ENCODE measurements around the gene LENG8.

LENG8 gene

DNA sequence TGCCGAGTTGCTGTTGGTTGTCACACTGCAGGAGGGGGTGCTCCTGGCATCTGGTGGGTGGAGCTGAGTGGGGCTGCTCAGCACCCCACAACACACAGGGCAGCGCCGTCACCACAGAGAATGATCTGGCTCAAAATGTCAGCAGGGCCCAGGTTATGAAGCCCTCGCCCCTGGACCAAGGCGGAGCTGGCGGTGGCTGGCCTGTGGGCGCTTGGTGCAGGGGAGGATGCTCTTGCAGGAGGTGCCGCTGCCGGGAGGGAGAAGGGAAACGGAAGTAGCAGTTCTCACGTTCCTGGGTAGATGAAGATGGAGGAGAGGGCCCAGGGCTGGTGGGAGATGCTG is 14.2 kb upstream of the LENG8 start:
- no peaks in the 10 kb centered on the region for H3K27me3 ChIP-seq (ENCODE audit: insufficient read depth, low read length, poor library complexity)
- H3K9ac ChIP-seq (ENCODE audit: low read depth, low read length): no peak overlapping the region
- no peak overlapping the region for H3K27ac ChIP-seq (ENCODE audit: low read length)
- no peaks in the 10 kb centered on the region for H3K9me3 ChIP-seq (ENCODE audit: insufficient read depth, low read length, severe bottlenecking)
- peaks cover 4% of the 10 kb centered on the region for H3K36me3 ChIP-seq (ENCODE audit: insufficient read depth, low read length)
- no peak overlapping the region for H3K4me2 ChIP-seq (ENCODE audit: insufficient read depth, low read length)
- peaks cover 37% of the 10 kb centered on the region for H4K20me1 ChIP-seq (ENCODE audit: insufficient read depth, low read length)
- H3K79me2 ChIP-seq (ENCODE audit: insufficient read depth, low read length): no peaks in the 10 kb centered on the region; the same call in 1 of the 2 replicates
- no peak for DNase-seq
- H2AFZ ChIP-seq (ENCODE audit: low read depth, low read length): no peak overlapping the region
- TF ChIP-seq EZH2 (IDR thresholded peaks at IDR 0.05; ENCODE audit: borderline replicate concordance, low read depth, low read length, severe bottlenecking): no peak
- ATAC-seq (ENCODE audit: insufficient read depth, low read depth): no peak
- H3K4me1 ChIP-seq (ENCODE audit: insufficient read depth, low read length): peaks cover 11% of the 10 kb centered on the region
- no peak overlapping the region for H3K4me3 ChIP-seq (ENCODE audit: low read depth in 1 of 2, low read length in 2 of 2)

DNA sequence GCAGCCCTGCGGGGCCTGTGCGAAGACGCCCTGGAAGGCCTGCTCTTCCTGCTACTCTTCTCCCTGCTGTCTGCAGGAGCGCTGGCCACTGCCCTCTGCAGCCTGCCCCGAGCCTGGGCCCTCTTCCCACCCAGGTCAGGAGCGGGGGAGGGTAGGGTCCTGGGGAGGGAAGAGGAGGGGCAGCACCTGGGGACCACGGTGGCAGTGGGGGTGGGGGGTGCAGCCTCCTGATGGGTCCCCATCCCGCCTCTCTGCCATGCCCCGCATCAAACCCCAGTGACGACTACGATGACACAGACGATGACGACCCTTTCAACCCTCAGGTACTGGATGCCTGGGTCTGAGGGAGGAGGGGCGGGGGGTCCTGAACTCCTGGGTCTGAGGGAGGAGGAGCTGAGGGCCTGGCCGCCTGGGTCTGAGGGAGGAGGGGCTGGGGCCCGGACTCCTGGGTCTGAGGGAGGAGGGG is 13.4 kb upstream of the LENG8 start:
- Histone ChIP-seq H3K4me1 (ENCODE audit: insufficient read depth, low read length) (peaks cover 10% of the 10 kb centered on the region), H3K4me2 (ENCODE audit: insufficient read depth, low read length) (no peak overlapping the region), H3K9me3 (ENCODE audit: insufficient read depth, low read length, severe bottlenecking) (no peaks in the 10 kb centered on the region), H3K79me2 (ENCODE audit: insufficient read depth, low read length) (no peaks in the 10 kb centered on the region; the same call in 1 of the 2 replicates), H3K27me3 (ENCODE audit: insufficient read depth, low read length, poor library complexity) (no peaks in the 10 kb centered on the region), H3K9ac (ENCODE audit: low read depth, low read length) (no peak overlapping the region), H3K4me3 (ENCODE audit: low read depth in 1 of 2, low read length in 2 of 2) (no peak overlapping the region), H4K20me1 (ENCODE audit: insufficient read depth, low read length) (peaks cover 33% of the 10 kb centered on the region), H3K36me3 (ENCODE audit: insufficient read depth, low read length) (peaks cover 4% of the 10 kb centered on the region), H3K27ac (ENCODE audit: low read length) (no peak overlapping the region), H2AFZ (ENCODE audit: low read depth, low read length) (no peak overlapping the region)
- DNase-seq (no peak), ATAC-seq (ENCODE audit: insufficient read depth, low read depth) (no peak)
- TF ChIP-seq EZH2 (IDR thresholded peaks at IDR 0.05; ENCODE audit: borderline replicate concordance, low read depth, low read length, severe bottlenecking) (no peak), CTCF (IDR thresholded peaks at IDR 0.05; ENCODE audit: borderline replicate concordance, extremely low read depth, low read length, poor library complexity, severe bottlenecking) (no peak)

GRCh38 chr19:54436031-54436523 is 12.9 kb upstream of the LENG8 start:
- no peak overlapping the region for H3K27ac ChIP-seq (ENCODE audit: low read length)
- H3K27me3 ChIP-seq (ENCODE audit: insufficient read depth, low read length, poor library complexity): no peaks in the 10 kb centered on the region
- peaks cover 5% of the 10 kb centered on the region for H3K4me1 ChIP-seq (ENCODE audit: insufficient read depth, low read length)
- H3K79me2 ChIP-seq (ENCODE audit: insufficient read depth, low read length): no peaks in the 10 kb centered on the region; the same call in 1 of the 2 replicates
- H3K9me3 ChIP-seq (ENCODE audit: insufficient read depth, low read length, severe bottlenecking): no peaks in the 10 kb centered on the region
- H3K9ac ChIP-seq (ENCODE audit: low read depth, low read length): no peak overlapping the region
- ATAC-seq (ENCODE audit: insufficient read depth, low read depth): no peak
- no peak overlapping the region for H3K4me2 ChIP-seq (ENCODE audit: insufficient read depth, low read length)
- no peak for TF ChIP-seq EZH2 (IDR thresholded peaks at IDR 0.05; ENCODE audit: borderline replicate concordance, low read depth, low read length, severe bottlenecking)
- TF ChIP-seq CTCF (IDR thresholded peaks at IDR 0.05; ENCODE audit: borderline replicate concordance, extremely low read depth, low read length, poor library complexity, severe bottlenecking): no peak
- H3K36me3 ChIP-seq (ENCODE audit: insufficient read depth, low read length): peaks cover 4% of the 10 kb centered on the region
- no peak for DNase-seq
- no peak overlapping the region for H3K4me3 ChIP-seq (ENCODE audit: low read depth in 1 of 2, low read length in 2 of 2)
- no peak overlapping the region for H2AFZ ChIP-seq (ENCODE audit: low read depth, low read length)
- peaks cover 33% of the 10 kb centered on the region for H4K20me1 ChIP-seq (ENCODE audit: insufficient read depth, low read length)

DNA sequence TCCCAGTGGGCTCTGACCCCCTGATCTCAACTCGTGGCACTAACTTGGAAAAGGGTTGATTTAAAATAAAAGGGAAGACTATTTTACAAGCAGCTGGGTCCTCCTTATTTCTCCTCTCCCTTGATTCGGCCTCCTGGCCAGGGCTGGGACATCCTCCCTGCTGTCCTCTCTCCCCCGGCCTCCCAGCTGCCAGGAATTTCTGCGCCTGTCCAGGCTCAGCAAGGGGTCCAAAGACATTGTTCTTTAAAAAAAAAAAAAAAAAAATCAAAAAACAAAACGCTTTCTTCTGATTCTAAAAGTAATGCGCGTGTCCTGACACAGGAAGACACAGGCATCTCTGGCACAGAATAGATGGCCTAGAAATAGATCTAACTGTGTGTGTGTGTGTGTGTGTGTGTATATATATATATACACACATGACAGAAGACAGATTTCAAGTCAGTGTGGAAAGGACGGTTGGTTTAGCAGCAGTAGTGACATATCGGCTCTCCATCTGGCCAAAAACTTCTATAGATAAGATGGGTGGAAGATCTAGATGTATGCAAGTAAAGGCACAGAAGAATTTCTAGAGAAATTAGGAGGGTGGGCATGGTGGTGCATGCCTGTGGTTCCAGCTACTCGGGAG is 12.3 kb upstream of the LENG8 start:
- Histone ChIP-seq H3K9me3 (ENCODE audit: insufficient read depth, low read length, severe bottlenecking) (no peaks in the 10 kb centered on the region), H3K4me2 (ENCODE audit: insufficient read depth, low read length) (no peak overlapping the region), H3K36me3 (ENCODE audit: insufficient read depth, low read length) (peaks cover 4% of the 10 kb centered on the region), H3K9ac (ENCODE audit: low read depth, low read length) (no peak overlapping the region), H3K27ac (ENCODE audit: low read length) (no peak overlapping the region), H2AFZ (ENCODE audit: low read depth, low read length) (no peak overlapping the region), H3K27me3 (ENCODE audit: insufficient read depth, low read length, poor library complexity) (no peaks in the 10 kb centered on the region), H3K79me2 (ENCODE audit: insufficient read depth, low read length) (no peaks in the 10 kb centered on the region; the same call in 1 of the 2 replicates), H4K20me1 (ENCODE audit: insufficient read depth, low read length) (peaks cover 28% of the 10 kb centered on the region), H3K4me1 (ENCODE audit: insufficient read depth, low read length) (no peaks in the 10 kb centered on the region), H3K4me3 (ENCODE audit: low read depth in 1 of 2, low read length in 2 of 2) (no peak overlapping the region)
- TF ChIP-seq EZH2 (IDR thresholded peaks at IDR 0.05; ENCODE audit: borderline replicate concordance, low read depth, low read length, severe bottlenecking): no peak
- TF ChIP-seq CTCF (IDR thresholded peaks at IDR 0.05; ENCODE audit: borderline replicate concordance, extremely low read depth, low read length, poor library complexity, severe bottlenecking): no peak
- DNase-seq (no peak), ATAC-seq (ENCODE audit: insufficient read depth, low read depth) (no peak)
